ENCODE data around the gene PIGU. TPM values are rescaled to one million over a fixed set of nuclear protein-coding genes. Genes with fewer than 3 reads are reported as not detected.

PIGU gene
- total and polyA plus RNA-seq, 2 of the 13 experiments (the other 11 are each of a cell fraction or from before 2014, with no cell fraction given) = 45.5 to 231 TPM

GRCh38 chr20:34522969-34523871 lies 153.7 kb downstream of the PIGU start (continued):
- TF ChIP-seq HMGXB4 (CRISPR knock-in tag; IDR thresholded peaks at IDR 0.05; ENCODE audit: borderline replicate concordance in 1 of 2, low read depth in 1 of 2) (peak in 1 of 2 experiments; percentile 61; a peak in 2 of 4 replicates), ARID2 (CRISPR knock-in tag; IDR thresholded peaks at IDR 0.05; ENCODE audit: borderline replicate concordance) (no peak), EEA1 (CRISPR knock-in tag; IDR thresholded peaks at IDR 0.05; ENCODE audit: borderline replicate concordance) (peak; percentile 18; the same call in 1 of the 2 replicates), HHEX (CRISPR knock-in tag; IDR thresholded peaks at IDR 0.05) (no peak), ZMYM4 (CRISPR knock-in tag; IDR thresholded peaks at IDR 0.05) (no peak), MIXL1 (CRISPR knock-in tag; IDR thresholded peaks at IDR 0.05) (no peak), ZKSCAN5 (CRISPR knock-in tag; IDR thresholded peaks at IDR 0.05) (no peak), ZNF232 (CRISPR knock-in tag; IDR thresholded peaks at IDR 0.05; ENCODE audit: borderline replicate concordance) (no peak), KDM4B (CRISPR knock-in tag; IDR thresholded peaks at IDR 0.05) (peak; percentile 36; the same call in 1 of the 2 replicates), ZNF841 (CRISPR knock-in tag; IDR thresholded peaks at IDR 0.05; ENCODE audit: borderline replicate concordance) (no peak), NPAS2 (CRISPR knock-in tag; IDR thresholded peaks at IDR 0.05; ENCODE audit: borderline replicate concordance) (no peak), ZNF564 (CRISPR knock-in tag; IDR thresholded peaks at IDR 0.05) (no peak), ZFAT (CRISPR knock-in tag; conservative IDR thresholded peaks at IDR 0.05) (no peak), NR2F1 (CRISPR knock-in tag; IDR thresholded peaks at IDR 0.05) (no peak), EZH2 (conservative IDR thresholded peaks at IDR 0.05; ENCODE audit: low read depth, low read length) (no peak), ZNF75D (CRISPR knock-in tag; IDR thresholded peaks at IDR 0.05; ENCODE audit: borderline replicate concordance) (no peak), ZBTB49 (CRISPR knock-in tag; IDR thresholded peaks at IDR 0.05; ENCODE audit: borderline replicate concordance) (peak; percentile 69; the same call in 1 of the 2 replicates), ELK4 (CRISPR knock-in tag; IDR thresholded peaks at IDR 0.05; ENCODE audit: borderline replicate concordance) (no peak), LBX2 (CRISPR knock-in tag; IDR thresholded peaks at IDR 0.05; ENCODE audit: borderline replicate concordance) (no peak), MED1 (CRISPR knock-in tag; IDR thresholded peaks at IDR 0.05) (peak; percentile 8; the same call in 1 of the 2 replicates)
